Stimulated activated naive CD8-positive, alpha-beta T cell treated with anti-CD3 and anti-CD28 coated beads, Interleukin-15, Interleukin-2, amounts not matched to agents 100 U/mL and 50 U/mL, for 24 hours (primary cell): ENCODE data around the gene CACNA1S.

Experiments used
- ATAC-seq: fragments of 150-1000 bp; cut with Tn5 transposase; one replicate; pipeline ENCODE4 v1.10.0; 2021
- DNase-seq: peaks from one replicate; pipeline ENCODE4 v3.0.0; 2021

CACNA1S gene

GRCh38 chr1:201061886-201062285 lies 50.3 kb downstream of the CACNA1S start:
- DNase-seq: no peak
- ATAC-seq: no peak

- DNase-seq: no peak
- ATAC-seq: no peak
Observed at GRCh38 chr1:201061049-201061448, 51.2 kb downstream of the CACNA1S start.

- no peak for ATAC-seq
- no peak for DNase-seq
Observed at GRCh38 chr1:201060586-201060985, 51.6 kb downstream of the CACNA1S start.

- DNase-seq (no peak), ATAC-seq (no peak)
Observed at GRCh38 chr1:201059871-201060555, 52.2 kb downstream of the CACNA1S start.

- DNase-seq (no peak), ATAC-seq (no peak)
Observed at GRCh38 chr1:201059401-201059800, 52.8 kb downstream of the CACNA1S start.

GRCh38 chr1:201054091-201054543 lies 58.1 kb downstream of the CACNA1S start:
- ATAC-seq (no peak), DNase-seq (no peak)

- DNase-seq: no peak
- no peak for ATAC-seq
Observed at GRCh38 chr1:201053155-201053860, 58.9 kb downstream of the CACNA1S start.

GRCh38 chr1:201051399-201051798 lies 60.8 kb downstream of the CACNA1S start:
- no peak for DNase-seq
- ATAC-seq: peak; percentile 37

GRCh38 chr1:201050515-201051277 lies 61.5 kb downstream of the CACNA1S start:
- ATAC-seq (no peak), DNase-seq (no peak)

GRCh38 chr1:201049248-201049831 lies 62.9 kb downstream of the CACNA1S start:
- DNase-seq: no peak

GRCh38 chr1:201048521-201048920 lies 63.7 kb downstream of the CACNA1S start:
- DNase-seq: no peak
- ATAC-seq: no peak

More at GRCh38 chr1:201049248-201049831, 62.9 kb downstream of the CACNA1S start:
- no peak for ATAC-seq

GRCh38 chr1:201044119-201044518 lies 68.1 kb downstream of the CACNA1S start:
- ATAC-seq (no peak), DNase-seq (no peak)

- ATAC-seq: peak; percentile 80
Observed at GRCh38 chr1:201042779-201043461, 69.3 kb downstream of the CACNA1S start.

GRCh38 chr1:201041011-201041410 lies 71.2 kb downstream of the CACNA1S start:
- ATAC-seq (no peak), DNase-seq (no peak)

More at GRCh38 chr1:201042779-201043461, 69.3 kb downstream of the CACNA1S start:
- DNase-seq: peak; percentile 72

- DNase-seq (no peak), ATAC-seq (no peak)
Observed at GRCh38 chr1:201039876-201040275, 72.3 kb downstream of the CACNA1S start.

GRCh38 chr1:201039418-201039817 lies 72.8 kb downstream of the CACNA1S start:
- ATAC-seq (no peak), DNase-seq (no peak)

GRCh38 chr1:201038186-201038876 lies 73.9 kb downstream of the CACNA1S start:
- DNase-seq (no peak), ATAC-seq (no peak)

GRCh38 chr1:201036188-201036842 lies 75.9 kb downstream of the CACNA1S start:
- no peak for ATAC-seq

GRCh38 chr1:201034671-201035070 lies 77.6 kb downstream of the CACNA1S start:
- DNase-seq: no peak
- ATAC-seq: no peak

More at GRCh38 chr1:201036188-201036842, 75.9 kb downstream of the CACNA1S start:
- DNase-seq: no peak

- no peak for DNase-seq
- no peak for ATAC-seq
Observed at GRCh38 chr1:201032408-201032807, 79.8 kb downstream of the CACNA1S start.

- no peak for DNase-seq
- ATAC-seq: no peak
Observed at GRCh38 chr1:201028461-201028889, 83.8 kb downstream of the CACNA1S start.
